ENCODE measurements around the gene RNF20. TPM values are rescaled to one million over a fixed set of nuclear protein-coding genes. Genes with fewer than 3 reads are reported as not detected.

The RNF20 gene
- total RNA-seq, 2 donors from 2014 or later = 17.5 to 21.3 TPM

GRCh38 chr9:101601904-101602765 is 68.5 kb downstream of the RNF20 start:
- Histone ChIP-seq H3K27me3 (no peaks in the 10 kb centered on the region), H3K9me3 (no peaks in the 10 kb centered on the region), H3K27ac (no peak overlapping the region), H3K4me1 (no peaks in the 10 kb centered on the region), H3K36me3 (replicated peaks in 1 of 2; ENCODE audit: insufficient read depth in 1 of 2, low read depth in 2 of 2) (no peaks in the 10 kb centered on the region), H3K4me3 (no peak overlapping the region)
- ATAC-seq = peak; percentile 67
- TF ChIP-seq CTCF (IDR thresholded peaks at IDR 0.05) = peak; percentile 47 to 77 (median 58)
- no peak for TF ChIP-seq POLR2A (IDR thresholded peaks at IDR 0.05)
- intact Hi-C loops (cut with DNase I) = loop anchor here (10.0 kb wide), 1 partner anchor 123 kb away; no protein-coding TSS in a partner anchor
- 21% methylated on average over 11 of the region's 11 CpGs for WGBS, 2 donors
- peak in 3 of 4 donors; percentile 18 to 27 (median 22) for DNase-seq

DNA sequence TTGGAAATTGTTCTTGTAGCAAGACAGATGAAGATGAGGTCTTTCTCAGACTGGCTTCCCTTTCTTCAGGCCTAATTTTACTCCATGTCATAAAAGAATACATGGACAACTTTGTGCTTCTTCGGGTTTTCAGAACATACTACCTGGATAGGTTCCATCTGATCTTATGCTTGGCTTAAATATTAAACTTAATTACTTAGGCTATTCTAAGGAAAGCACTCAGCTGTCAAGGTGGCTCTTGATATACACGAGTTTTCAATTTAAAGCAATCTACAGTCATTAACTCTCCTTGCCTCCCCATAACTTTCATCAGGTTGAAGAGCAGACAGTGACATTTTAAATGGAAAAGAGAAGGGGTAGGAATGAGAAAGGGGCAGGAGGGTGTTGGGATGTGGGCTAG is 70.6 kb downstream of the RNF20 start:
- intact Hi-C loops (cut with DNase I) = loop anchor here (10.0 kb wide), 1 partner anchor 121 kb away; no protein-coding TSS in a partner anchor
- DNase-seq = no peak
- no peak for ATAC-seq

GRCh38 chr9:101605547-101605946 is 71.9 kb downstream of the RNF20 start:
- no peak for DNase-seq
- Histone ChIP-seq H3K27me3 (no peaks in the 10 kb centered on the region), H3K27ac (no peak overlapping the region), H3K4me3 (no peak overlapping the region), H3K4me1 (no peaks in the 10 kb centered on the region), H3K36me3 (replicated peaks in 1 of 2; ENCODE audit: insufficient read depth in 1 of 2, low read depth in 2 of 2) (no peaks in the 10 kb centered on the region), H3K9me3 (no peaks in the 10 kb centered on the region)
- intact Hi-C loops (cut with DNase I) = loop anchor here (10.0 kb wide), 1 partner anchor 119 kb away; no protein-coding TSS in a partner anchor
- 36% methylated on average over 3 of the region's 3 CpGs for WGBS, 2 donors
- TF ChIP-seq CTCF (IDR thresholded peaks at IDR 0.05) (no peak), POLR2A (IDR thresholded peaks at IDR 0.05) (no peak)
- no peak for ATAC-seq

More for the DNA sequence above, 70.6 kb downstream of the RNF20 start:
- Histone ChIP-seq H3K27me3 (no peaks in the 10 kb centered on the region), H3K27ac (no peak overlapping the region), H3K36me3 (replicated peaks in 1 of 2; ENCODE audit: insufficient read depth in 1 of 2, low read depth in 2 of 2) (no peaks in the 10 kb centered on the region), H3K4me3 (no peak overlapping the region), H3K4me1 (no peaks in the 10 kb centered on the region), H3K9me3 (no peaks in the 10 kb centered on the region)
- WGBS, 2 donors = 29 to 32% methylated on average over 2 of the region's 2 CpGs
- TF ChIP-seq POLR2A (IDR thresholded peaks at IDR 0.05) (no peak), CTCF (IDR thresholded peaks at IDR 0.05) (no peak)

Small RNA genes within 50 kb of the gene (small RNA-seq; reads per million reads assigned to genes)
- not detected for gene AL353621.1

Other genes with a start within 250 kb of the RNF20 start
- gene BAAT, start 148.8 kb upstream of the RNF20 start, total RNA-seq = 1 to 10 TPM; 1.0 to 2.6 TPM
- 1 to 10 TPM; 3.6 to 7.3 TPM for gene MRPL50, start 135.2 kb upstream of the RNF20 start, total RNA-seq
- gene ZNF189, start 135.0 kb upstream of the RNF20 start, total RNA-seq = 10 to 100 TPM; 25.1 to 25.2 TPM
- 10 to 100 TPM; 23.4 to 86.6 TPM for gene ALDOB, start 98.1 kb upstream of the RNF20 start, total RNA-seq
- gene PPP3R2, start 61.1 kb downstream of the RNF20 start, total RNA-seq = not detected
- under 1 TPM in 1 of 2 donors, not detected in 1; under 0.01 TPM for gene GRIN3A, start 204.8 kb downstream of the RNF20 start, total RNA-seq